Endodermal cell (in vitro differentiated cells): ENCODE results near the gene CDK13. TPM values are rescaled to one million over a fixed set of nuclear protein-coding genes. Genes with fewer than 3 reads are reported as not detected.
"Not testable (repeated sequence)": the region's sequence is repeated elsewhere in the genome, so short reads cannot be mapped to it uniquely, and the experiment has no call there.

Experiments used
- DNase-seq: peaks from one replicate; pipeline ENCODE4 v3.0.0-alpha.2; 2017
- H3K27ac ChIP-seq: 2 replicates; pipeline ENCODE4 v1.5.1; 2013; ENCODE audit warnings: mild to moderate bottlenecking, low read depth, low read length, moderate library complexity
- H3K27me3 ChIP-seq: 2 replicates; pipeline ENCODE4 v1.6.1; 2013; ENCODE audit warnings: mild to moderate bottlenecking, low read length, moderate library complexity; ENCODE audit not compliant: insufficient read depth, control insufficient read depth, poor library complexity, severe bottlenecking
- H3K36me3 ChIP-seq: 2 replicates; pipeline ENCODE4 v1.7.0; 2013; ENCODE audit warnings: mild to moderate bottlenecking, low read length, moderate library complexity; ENCODE audit not compliant: control insufficient read depth, insufficient read depth
- H3K4me1 ChIP-seq: one replicate; pipeline ENCODE4 v1.7.0; 2013; ENCODE audit warnings: low read length; ENCODE audit not compliant: control insufficient read depth, insufficient read depth
- H3K4me3 ChIP-seq: 2 replicates; pipeline ENCODE4 v1.5.1; 2013; ENCODE audit warnings: mild to moderate bottlenecking, low read length, moderate library complexity
- H3K9ac ChIP-seq: 2 replicates; pipeline ENCODE4 v1.6.1; 2013; ENCODE audit warnings: mild to moderate bottlenecking, low read length, moderate library complexity; ENCODE audit not compliant: poor library complexity, severe bottlenecking; ENCODE audit errors: extremely low read depth
- H3K9me3 ChIP-seq: 2 replicates; pipeline ENCODE4 v1.6.1; 2013; ENCODE audit warnings: mild to moderate bottlenecking, low read length, moderate library complexity; ENCODE audit not compliant: control insufficient read depth
- H3K27ac Mint-ChIP-seq: 2 replicates; pipeline ENCODE4 v1.8.0; 2020; ENCODE audit warnings: mixed read lengths
- H3K27me3 Mint-ChIP-seq: 2 replicates; pipeline ENCODE4 v1.8.0; 2021; ENCODE audit warnings: mild to moderate bottlenecking, mixed read lengths; ENCODE audit not compliant: insufficient read depth
- H3K36me3 Mint-ChIP-seq: 2 replicates; pipeline ENCODE4 v1.8.0; 2020; ENCODE audit warnings: low read depth, mixed read lengths
- H3K4me1 Mint-ChIP-seq: 2 replicates; pipeline ENCODE4 v1.8.0; 2020; ENCODE audit warnings: mixed read lengths
- H3K4me3 Mint-ChIP-seq: 2 replicates; pipeline ENCODE4 v1.8.0; 2020; ENCODE audit warnings: mild to moderate bottlenecking, moderate library complexity, mixed read lengths
- H3K9me3 Mint-ChIP-seq: 2 replicates; pipeline ENCODE4 v1.8.0; 2020; ENCODE audit warnings: mild to moderate bottlenecking, mixed read lengths
- WGBS, 2 experiments: methylation state at CpG; one replicate each; pipeline versions ENCODE4 v1.1.5 to v1.1.7; 2013; ENCODE audit warnings: missing lambda C conversion rate in 2 of 2, mixed read lengths in 1 of 2; ENCODE audit not compliant: insufficient coverage in 1 of 2, insufficient read length in 1 of 2; 5-methylcytosine and 5-hydroxymethylcytosine counted together
- total RNA-seq, 2 donors: library from RNA; stranded (reverse); fragmentation: NEBNext Ultra II Directional in 1 of 2; extraction: Animal tissue kit (Norgen Biotek cat#: 25700) in 1 of 2; gene quantifications; 2 replicates in 1 of 2; 3 replicates in 1 of 2; pipeline ENCODE4 v1.2.1, GENCODE V29; 2021
- TF ChIP-seq, protein P1 (sequence below): fragments of 200-600 bp; sonication (generic); conservative IDR thresholded peaks from 2 replicates; pipeline ENCODE4 v1.5.0; 2021; ENCODE audit warnings: antibody characterized with exemption, mild to moderate bottlenecking

The CDK13 gene
- total RNA-seq, 2 donors from 2014 or later: 60.8 to 77.7 TPM

GRCh38 chr7:39911167-39911566, 38.9 kb upstream of the CDK13 start:
- H3K36me3 Mint-ChIP-seq: no peaks in the 10 kb centered on the region
- no peaks in the 10 kb centered on the region for H3K27me3 ChIP-seq
- no peaks in the 10 kb centered on the region for H3K4me1 ChIP-seq
- H3K36me3 ChIP-seq: no peaks in the 10 kb centered on the region
- H3K27ac Mint-ChIP-seq: no peak overlapping the region
- no peak for DNase-seq
- no peaks in the 10 kb centered on the region for H3K4me1 Mint-ChIP-seq
- no peak overlapping the region for H3K4me3 ChIP-seq
- TF ChIP-seq, protein P1, sequence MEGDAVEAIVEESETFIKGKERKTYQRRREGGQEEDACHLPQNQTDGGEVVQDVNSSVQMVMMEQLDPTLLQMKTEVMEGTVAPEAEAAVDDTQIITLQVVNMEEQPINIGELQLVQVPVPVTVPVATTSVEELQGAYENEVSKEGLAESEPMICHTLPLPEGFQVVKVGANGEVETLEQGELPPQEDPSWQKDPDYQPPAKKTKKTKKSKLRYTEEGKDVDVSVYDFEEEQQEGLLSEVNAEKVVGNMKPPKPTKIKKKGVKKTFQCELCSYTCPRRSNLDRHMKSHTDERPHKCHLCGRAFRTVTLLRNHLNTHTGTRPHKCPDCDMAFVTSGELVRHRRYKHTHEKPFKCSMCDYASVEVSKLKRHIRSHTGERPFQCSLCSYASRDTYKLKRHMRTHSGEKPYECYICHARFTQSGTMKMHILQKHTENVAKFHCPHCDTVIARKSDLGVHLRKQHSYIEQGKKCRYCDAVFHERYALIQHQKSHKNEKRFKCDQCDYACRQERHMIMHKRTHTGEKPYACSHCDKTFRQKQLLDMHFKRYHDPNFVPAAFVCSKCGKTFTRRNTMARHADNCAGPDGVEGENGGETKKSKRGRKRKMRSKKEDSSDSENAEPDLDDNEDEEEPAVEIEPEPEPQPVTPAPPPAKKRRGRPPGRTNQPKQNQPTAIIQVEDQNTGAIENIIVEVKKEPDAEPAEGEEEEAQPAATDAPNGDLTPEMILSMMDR: peak; percentile 27
- no peak overlapping the region for H3K27ac ChIP-seq
- H3K9me3 Mint-ChIP-seq: peaks cover 7% of the 10 kb centered on the region
- no peak overlapping the region for H3K4me3 Mint-ChIP-seq
- 77 to 100% methylated on average over 1 to 2 of the region's 2 CpGs for WGBS, 2 experiments
- no peaks in the 10 kb centered on the region for H3K27me3 Mint-ChIP-seq
- H3K9me3 ChIP-seq: peaks cover 7% of the 10 kb centered on the region
- no peak overlapping the region for H3K9ac ChIP-seq

DNA sequence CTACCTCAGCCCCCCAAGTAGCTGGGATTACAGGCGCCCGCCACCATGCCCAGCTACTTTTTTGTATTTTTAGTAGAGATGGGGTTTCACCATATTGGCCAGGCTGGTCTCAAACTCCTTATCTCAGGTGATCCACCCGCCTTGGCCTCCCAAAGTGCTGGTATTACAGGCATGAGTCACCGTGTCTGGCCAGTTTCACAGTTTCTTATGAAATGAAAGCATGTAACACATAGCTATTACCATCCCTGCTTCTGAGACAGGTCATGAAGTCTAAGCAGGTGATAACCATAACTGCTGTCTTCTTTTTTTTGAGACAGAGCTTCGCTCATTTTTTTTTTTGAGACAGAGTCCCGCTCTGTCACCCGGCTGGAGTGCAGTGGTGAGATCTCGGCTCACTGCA, 34.2 kb upstream of the CDK13 start:
- H3K4me1 Mint-ChIP-seq, H3K9me3 ChIP-seq, H3K9me3 Mint-ChIP-seq, H3K27ac Mint-ChIP-seq, H3K4me3 Mint-ChIP-seq, DNase-seq, H3K4me1 ChIP-seq, H3K4me3 ChIP-seq, H3K36me3 ChIP-seq, H3K27ac ChIP-seq, H3K36me3 Mint-ChIP-seq, H3K9ac ChIP-seq, H3K27me3 ChIP-seq: not testable (repeated sequence)
- WGBS, 2 experiments: 88 to 97% methylated on average over 3 to 8 of the region's 8 CpGs
- H3K27me3 Mint-ChIP-seq: peaks cover 11% of the 10 kb centered on the region

DNA sequence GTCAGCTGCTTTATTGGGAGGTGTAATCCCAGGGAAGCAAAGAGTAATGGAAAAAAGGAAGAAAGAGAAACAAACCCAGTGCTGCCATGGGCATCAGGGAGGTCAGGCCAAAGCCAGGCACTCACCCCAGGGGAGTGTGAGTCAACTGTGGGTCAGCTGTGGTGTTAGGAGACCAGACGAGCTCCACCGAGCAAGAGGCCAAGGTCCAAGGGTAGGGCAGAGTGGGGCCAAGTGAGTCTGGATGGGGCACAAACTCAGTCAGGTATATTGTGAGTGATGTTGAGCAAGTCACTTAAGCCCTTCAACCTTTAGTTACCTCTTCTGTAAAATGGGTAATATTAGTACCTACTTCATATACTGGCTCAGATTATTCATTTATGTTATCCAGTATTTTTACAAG, 30.4 kb upstream of the CDK13 start:
- no peaks in the 10 kb centered on the region for H3K27me3 ChIP-seq
- no peak overlapping the region for H3K9ac ChIP-seq
- H3K4me3 ChIP-seq: no peak overlapping the region
- Mint-ChIP-seq H3K27ac (no peak overlapping the region), H3K36me3 (no peaks in the 10 kb centered on the region), H3K4me1 (peaks cover 13% of the 10 kb centered on the region), H3K27me3 (peaks cover 18% of the 10 kb centered on the region), H3K4me3 (no peak overlapping the region), H3K9me3 (no peaks in the 10 kb centered on the region)
- no peak for DNase-seq
- 93 to 100% methylated on average over 2 of the region's 2 CpGs for WGBS, 2 experiments
- H3K36me3 ChIP-seq: no peaks in the 10 kb centered on the region
- H3K4me1 ChIP-seq: no peaks in the 10 kb centered on the region
- no peaks in the 10 kb centered on the region for H3K9me3 ChIP-seq
- no peak overlapping the region for H3K27ac ChIP-seq
- TF ChIP-seq, protein P1: no peak

GRCh38 chr7:39921506-39922175, 28.4 kb upstream of the CDK13 start:
- H3K4me1 Mint-ChIP-seq: peaks cover 13% of the 10 kb centered on the region
- WGBS, 2 experiments: 56 to 82% methylated on average over 4 to 7 of the region's 7 CpGs
- no peaks in the 10 kb centered on the region for H3K36me3 ChIP-seq
- peaks cover 18% of the 10 kb centered on the region for H3K27me3 Mint-ChIP-seq
- no peaks in the 10 kb centered on the region for H3K4me1 ChIP-seq
- H3K27me3 ChIP-seq: no peaks in the 10 kb centered on the region
- H3K27ac Mint-ChIP-seq: no peak overlapping the region
- no peak overlapping the region for H3K27ac ChIP-seq
- DNase-seq: peak; percentile 64
- H3K9ac ChIP-seq: no peak overlapping the region
- no peaks in the 10 kb centered on the region for H3K36me3 Mint-ChIP-seq
- H3K9me3 Mint-ChIP-seq: no peaks in the 10 kb centered on the region
- no peak overlapping the region for H3K4me3 Mint-ChIP-seq
- no peak overlapping the region for H3K4me3 ChIP-seq
- TF ChIP-seq, protein P1: no peak
- no peaks in the 10 kb centered on the region for H3K9me3 ChIP-seq
